Ovary (tissue), 3 donors: Measurements from ENCODE around the gene NFKB2.

Source experiments
- CTCF ChIP-seq, 3 donors: fragments of 450-650 bp in 2 of 3; fragments of 200-600 bp in 1 of 3; IDR thresholded peaks; one replicate each; pipeline versions ENCODE4 v1.5.1 to v1.8.0; 2016 to 2022; ENCODE audit warnings: antibody characterized with exemption in 3 of 3, mild to moderate bottlenecking in 1 of 3
- POLR2A ChIP-seq: fragments of 450-650 bp; IDR thresholded peaks from one replicate; pipeline ENCODE4 v1.6.1; 2017; ENCODE audit warnings: antibody characterized with exemption, mild to moderate bottlenecking, moderate library complexity
- donor health status: DM: no; HTN: no; CAD: no.

DNA sequence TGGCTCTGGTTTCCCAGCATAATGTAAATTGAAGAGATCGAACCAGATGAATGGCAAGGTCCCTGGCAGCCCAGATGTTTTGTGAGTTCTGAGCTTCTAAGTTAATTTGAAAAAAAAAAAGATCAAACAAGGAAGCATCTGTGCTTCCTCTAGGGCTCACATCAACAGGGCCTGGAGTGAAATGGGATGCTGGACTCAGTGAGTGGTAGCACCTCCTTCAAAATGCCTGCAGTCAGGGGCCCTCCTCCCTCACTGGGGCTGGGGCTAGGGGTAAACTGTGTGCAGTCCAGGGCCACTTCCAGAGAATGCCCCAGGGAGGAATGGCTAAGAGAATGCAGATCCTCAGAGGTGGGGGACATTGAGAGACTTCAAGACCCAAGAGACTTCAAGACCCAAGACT, 42.9 kb downstream of the NFKB2 start:
- no peak for TF ChIP-seq CTCF (IDR thresholded peaks at IDR 0.05)
- TF ChIP-seq POLR2A = no peak
